ENCODE data around the gene PYY. TPM values are rescaled to one million over a fixed set of nuclear protein-coding genes. Genes with fewer than 3 reads are reported as not detected.

Gene PYY
- total RNA-seq, 1 donor from 2014 or later, result not detected

DNA sequence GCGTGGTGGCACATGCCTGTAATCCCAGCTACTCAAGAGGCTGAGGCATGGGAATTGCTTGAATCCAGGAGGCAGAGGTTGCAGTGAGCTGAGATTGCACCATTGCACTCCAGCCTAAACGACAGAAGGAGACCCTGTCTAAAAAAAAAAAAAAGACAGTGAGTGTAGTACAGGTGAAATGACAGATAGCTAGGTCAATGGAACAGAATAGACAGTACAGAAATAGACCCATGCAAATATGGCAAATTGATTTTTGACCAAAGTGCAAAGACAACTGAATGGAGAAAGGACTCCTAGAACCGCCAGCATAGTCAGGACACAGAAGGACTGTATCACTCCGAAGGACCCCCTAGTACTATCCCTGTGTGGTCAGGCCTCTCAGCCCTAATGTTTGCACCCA lies 16.6 kb upstream of the PYY start:
- H3K79me2 ChIP-seq (ENCODE audit: low read depth), result no peaks in the 10 kb centered on the region
- H3K27ac ChIP-seq, result no peak overlapping the region
- no peak overlapping the region for H2AFZ ChIP-seq (replicated peaks)
- H3F3A ChIP-seq (ENCODE audit: low read depth), result no peaks in the 10 kb centered on the region
- TF ChIP-seq EZH2phosphoT487 (IDR thresholded peaks at IDR 0.05) (no peak), EZH2 (IDR thresholded peaks at IDR 0.05) (no peak)
- TF ChIP-seq, protein P1, sequence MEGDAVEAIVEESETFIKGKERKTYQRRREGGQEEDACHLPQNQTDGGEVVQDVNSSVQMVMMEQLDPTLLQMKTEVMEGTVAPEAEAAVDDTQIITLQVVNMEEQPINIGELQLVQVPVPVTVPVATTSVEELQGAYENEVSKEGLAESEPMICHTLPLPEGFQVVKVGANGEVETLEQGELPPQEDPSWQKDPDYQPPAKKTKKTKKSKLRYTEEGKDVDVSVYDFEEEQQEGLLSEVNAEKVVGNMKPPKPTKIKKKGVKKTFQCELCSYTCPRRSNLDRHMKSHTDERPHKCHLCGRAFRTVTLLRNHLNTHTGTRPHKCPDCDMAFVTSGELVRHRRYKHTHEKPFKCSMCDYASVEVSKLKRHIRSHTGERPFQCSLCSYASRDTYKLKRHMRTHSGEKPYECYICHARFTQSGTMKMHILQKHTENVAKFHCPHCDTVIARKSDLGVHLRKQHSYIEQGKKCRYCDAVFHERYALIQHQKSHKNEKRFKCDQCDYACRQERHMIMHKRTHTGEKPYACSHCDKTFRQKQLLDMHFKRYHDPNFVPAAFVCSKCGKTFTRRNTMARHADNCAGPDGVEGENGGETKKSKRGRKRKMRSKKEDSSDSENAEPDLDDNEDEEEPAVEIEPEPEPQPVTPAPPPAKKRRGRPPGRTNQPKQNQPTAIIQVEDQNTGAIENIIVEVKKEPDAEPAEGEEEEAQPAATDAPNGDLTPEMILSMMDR (IDR thresholded peaks at IDR 0.05), result no peak
- H3K4me3 Mint-ChIP-seq, result no peak overlapping the region
- peaks cover 20% of the 10 kb centered on the region for H3K4me1 Mint-ChIP-seq
- no peaks in the 10 kb centered on the region for H3K27me3 ChIP-seq
- no peak for DNase-seq (ENCODE audit: low spot score)
- H3K27me3 Mint-ChIP-seq (ENCODE audit: insufficient read depth, low read depth), result peaks cover 4% of the 10 kb centered on the region
- H3K36me3 ChIP-seq, result no peaks in the 10 kb centered on the region
- H3K4me2 ChIP-seq, result no peak overlapping the region
- H3K36me3 Mint-ChIP-seq, result no peaks in the 10 kb centered on the region
- H3K4me3 ChIP-seq, result no peak overlapping the region
- H4K20me1 ChIP-seq (ENCODE audit: low read depth), result no peaks in the 10 kb centered on the region
- H3K4me1 ChIP-seq, result peaks cover 12% of the 10 kb centered on the region
- H3K9me3 Mint-ChIP-seq, result no peaks in the 10 kb centered on the region
- H3K9me3 ChIP-seq (ENCODE audit: low read depth), result no peaks in the 10 kb centered on the region
- no peak overlapping the region for H3K27ac Mint-ChIP-seq
- no peak overlapping the region for H3K9ac ChIP-seq

DNA sequence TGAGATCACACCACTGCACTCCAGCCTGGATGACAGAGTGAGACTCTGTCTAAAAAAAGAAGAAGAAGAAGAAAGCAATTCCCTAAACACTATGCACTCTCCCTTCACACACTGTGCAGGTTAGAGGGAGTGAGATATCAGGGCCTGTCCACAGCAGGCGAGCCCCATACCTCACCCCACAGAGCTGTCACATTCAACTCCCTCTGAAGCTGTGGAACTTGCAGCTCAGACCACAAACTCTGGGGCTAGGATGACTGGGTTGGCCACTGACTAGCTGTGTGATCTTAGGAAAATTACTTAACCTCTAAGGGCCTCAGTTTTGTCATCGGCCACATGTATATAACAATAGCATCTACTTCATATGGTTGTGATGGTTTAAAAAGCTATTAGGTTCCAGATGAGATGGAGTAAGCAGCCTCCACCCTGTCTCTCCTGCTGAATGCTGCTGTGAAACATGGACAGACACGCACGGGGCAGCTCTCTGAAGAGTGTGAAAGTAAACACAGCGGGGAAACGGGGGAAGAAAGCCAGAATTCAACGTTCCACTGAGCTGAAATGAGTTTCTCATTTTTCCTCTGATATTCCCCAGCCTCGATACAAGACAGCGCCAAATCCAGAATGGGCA lies 13.6 kb upstream of the PYY start:
- TF ChIP-seq EZH2phosphoT487 (IDR thresholded peaks at IDR 0.05), result no peak
- TF ChIP-seq, protein P1 (IDR thresholded peaks at IDR 0.05), result no peak
- TF ChIP-seq EZH2 (IDR thresholded peaks at IDR 0.05), result no peak
- H3K36me3 Mint-ChIP-seq, result no peaks in the 10 kb centered on the region
- Histone ChIP-seq H3F3A (ENCODE audit: low read depth) (no peaks in the 10 kb centered on the region), H3K9ac (no peak overlapping the region), H2AFZ (replicated peaks) (no peak overlapping the region), H3K27me3 (no peaks in the 10 kb centered on the region), H3K4me3 (no peak overlapping the region), H3K9me3 (ENCODE audit: low read depth) (no peaks in the 10 kb centered on the region), H3K27ac (no peak overlapping the region), H4K20me1 (ENCODE audit: low read depth) (no peaks in the 10 kb centered on the region), H3K4me1 (no peaks in the 10 kb centered on the region), H3K4me2 (no peak overlapping the region), H3K79me2 (ENCODE audit: low read depth) (no peaks in the 10 kb centered on the region), H3K36me3 (no peaks in the 10 kb centered on the region)
- H3K4me3 Mint-ChIP-seq, result no peak overlapping the region
- no peak overlapping the region for H3K27ac Mint-ChIP-seq
- H3K9me3 Mint-ChIP-seq, result no peaks in the 10 kb centered on the region
- peaks cover 7% of the 10 kb centered on the region for H3K4me1 Mint-ChIP-seq
- H3K27me3 Mint-ChIP-seq (ENCODE audit: insufficient read depth, low read depth), result peaks cover 4% of the 10 kb centered on the region
- DNase-seq (ENCODE audit: low spot score), result no peak

DNA sequence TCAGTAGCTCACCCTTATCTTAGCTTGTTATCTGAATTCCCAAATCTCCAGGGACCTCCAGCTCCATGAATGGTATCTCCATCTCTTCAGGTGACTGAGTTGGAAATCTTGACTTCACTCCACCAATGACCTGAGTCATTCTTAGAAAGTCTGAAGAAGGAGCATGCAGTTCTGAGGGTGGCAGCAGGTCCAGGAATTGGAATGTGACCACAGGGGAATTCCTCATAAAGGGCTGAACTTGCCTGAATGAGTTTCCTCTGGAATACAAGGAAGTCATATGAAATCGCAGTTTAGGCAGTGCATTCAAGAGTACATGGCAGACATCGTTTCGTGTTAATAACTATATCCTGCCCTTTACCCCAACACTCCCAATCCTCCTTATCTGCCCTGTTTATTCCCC lies 12.5 kb upstream of the PYY start:
- Histone ChIP-seq H3K4me3 (no peak overlapping the region), H4K20me1 (ENCODE audit: low read depth) (no peaks in the 10 kb centered on the region), H3F3A (ENCODE audit: low read depth) (no peaks in the 10 kb centered on the region), H2AFZ (replicated peaks) (no peak overlapping the region), H3K27me3 (no peaks in the 10 kb centered on the region), H3K4me2 (no peak overlapping the region), H3K4me1 (no peaks in the 10 kb centered on the region), H3K9me3 (ENCODE audit: low read depth) (no peaks in the 10 kb centered on the region), H3K9ac (no peak overlapping the region), H3K36me3 (no peaks in the 10 kb centered on the region), H3K27ac (no peak overlapping the region), H3K79me2 (ENCODE audit: low read depth) (no peaks in the 10 kb centered on the region)
- TF ChIP-seq, protein P1 (IDR thresholded peaks at IDR 0.05), result no peak
- no peak for TF ChIP-seq EZH2 (IDR thresholded peaks at IDR 0.05)
- TF ChIP-seq EZH2phosphoT487 (IDR thresholded peaks at IDR 0.05), result no peak
- no peaks in the 10 kb centered on the region for H3K9me3 Mint-ChIP-seq
- no peak for DNase-seq (ENCODE audit: low spot score)
- no peak overlapping the region for H3K4me3 Mint-ChIP-seq
- peaks cover 4% of the 10 kb centered on the region for H3K27me3 Mint-ChIP-seq (ENCODE audit: insufficient read depth, low read depth)
- H3K27ac Mint-ChIP-seq, result no peak overlapping the region
- no peaks in the 10 kb centered on the region for H3K36me3 Mint-ChIP-seq
- peaks cover 7% of the 10 kb centered on the region for H3K4me1 Mint-ChIP-seq

All from neural progenitor cell (in vitro differentiated cells).